GM19463 (cell line): Measurements from ENCODE around the gene SNX21.
"Not testable (repeated sequence)": the region's sequence is repeated elsewhere in the genome, so short reads cannot be mapped to it uniquely, and the experiment has no call there.

Source experiments
- ATAC-seq: cut with Tn5 transposase; IDR thresholded peaks from one replicate; pipeline ENCODE4 v1.9.1; 2021; ENCODE audit warnings: mild to moderate bottlenecking, moderate library complexity; ENCODE audit not compliant: unreplicated experiment

The SNX21 gene

DNA sequence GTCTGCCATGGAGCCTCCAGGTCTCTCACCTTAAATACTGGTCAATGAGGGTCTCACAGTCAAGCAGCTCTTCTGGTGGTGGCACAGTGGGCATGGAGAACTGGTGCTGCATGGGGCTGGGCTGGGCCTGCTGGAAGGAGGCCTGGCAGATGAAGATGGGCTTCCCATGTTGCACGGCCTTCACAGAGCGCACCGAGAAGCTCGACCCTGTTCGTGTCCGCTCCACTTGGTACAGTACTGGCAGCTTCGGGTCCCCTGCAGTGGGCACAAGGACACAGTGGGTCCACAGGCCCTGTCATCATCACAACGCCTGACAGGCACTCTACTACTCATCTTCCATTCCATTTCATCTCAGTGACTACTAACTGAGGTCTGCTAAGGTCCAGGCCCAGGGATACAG is 14.8 kb downstream of the SNX21 start:
- no peak for ATAC-seq

DNA sequence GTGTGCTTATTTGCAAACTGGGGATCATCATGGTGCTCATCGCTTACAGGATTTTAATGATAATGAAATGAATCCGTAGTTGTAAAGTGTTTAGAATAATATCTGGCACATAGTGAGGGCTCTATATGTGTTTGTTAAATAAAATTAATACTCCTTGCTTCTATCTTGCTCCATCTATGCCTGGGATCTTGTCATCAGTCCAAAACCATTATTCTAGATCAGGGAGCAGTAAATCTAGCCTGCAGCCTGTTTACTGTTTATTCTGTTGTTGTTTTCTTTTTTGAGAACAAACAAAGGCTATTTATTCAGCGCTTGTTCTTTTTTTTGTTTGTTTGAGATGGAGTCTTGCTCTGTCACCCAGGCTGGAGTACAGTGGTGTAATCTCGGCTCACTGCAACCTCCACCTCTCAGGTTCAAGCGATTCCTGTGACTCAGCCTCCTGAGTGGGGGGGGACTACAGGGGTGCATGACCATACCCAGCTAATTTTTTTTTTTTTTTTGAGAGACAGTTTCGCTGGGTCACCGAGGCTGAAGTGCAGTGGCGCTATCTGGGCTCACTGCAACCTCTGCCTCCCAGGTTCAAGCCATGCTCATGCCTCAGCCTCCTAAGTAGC is 15.5 kb downstream of the SNX21 start:
- no peak for ATAC-seq

DNA sequence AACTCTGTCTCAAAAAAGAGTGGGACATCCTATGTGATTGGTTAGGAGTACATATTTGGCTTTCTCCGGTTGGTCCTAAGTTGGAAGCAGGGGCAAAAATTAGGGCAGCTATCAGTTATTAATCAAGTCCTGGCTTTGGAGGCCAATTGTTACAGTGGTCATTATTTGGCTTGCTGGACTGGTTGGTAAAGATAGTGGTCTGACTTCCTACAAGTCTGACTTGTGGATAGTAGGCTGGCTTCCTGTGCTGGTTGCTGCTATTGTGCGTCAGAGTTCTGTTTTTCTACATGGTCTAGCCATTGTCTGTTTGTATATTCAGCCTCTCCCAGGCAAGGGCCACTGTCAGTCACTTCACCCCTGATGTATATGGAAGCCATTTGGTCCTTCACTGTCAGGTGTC is 16.6 kb downstream of the SNX21 start:
- ATAC-seq: no peak

DNA sequence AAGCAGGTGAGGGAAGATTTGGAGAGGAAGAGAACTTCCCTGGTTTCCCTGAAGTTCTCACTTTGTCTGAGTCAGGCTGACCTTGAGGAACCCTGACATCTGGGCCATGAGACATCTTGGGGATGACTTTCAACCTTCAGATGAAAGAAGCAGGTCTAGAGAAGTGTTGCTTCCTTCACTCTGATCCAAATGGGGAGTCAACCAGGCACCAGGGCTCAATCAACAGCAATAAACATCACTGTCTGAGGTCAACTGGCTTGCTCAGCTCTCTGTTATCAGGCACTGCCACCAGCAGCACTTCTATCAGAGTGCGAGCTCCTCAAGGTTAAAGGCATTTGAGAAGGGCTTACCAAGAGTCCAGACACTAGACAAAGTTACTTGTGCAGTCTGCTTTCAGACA is 17.3 kb downstream of the SNX21 start:
- no peak for ATAC-seq

DNA sequence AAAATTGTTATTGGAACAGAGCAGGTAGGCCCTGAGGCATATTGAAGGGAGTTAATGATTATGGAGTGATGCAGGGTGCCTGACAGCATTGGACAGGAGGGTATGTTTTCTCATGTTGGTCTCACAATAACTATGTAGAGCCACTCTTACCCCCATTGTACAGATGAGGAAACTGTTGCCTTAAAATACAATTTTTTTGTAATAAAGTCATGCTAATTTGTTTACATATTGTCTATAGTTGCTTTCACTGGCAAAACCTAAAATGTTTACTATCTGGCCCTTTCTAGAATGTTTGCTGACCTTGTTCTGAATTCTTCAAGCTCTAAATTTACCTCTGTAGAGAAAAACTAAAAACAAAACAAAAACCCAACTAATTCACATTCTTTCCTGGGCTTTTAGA is 17.9 kb downstream of the SNX21 start:
- ATAC-seq: no peak

DNA sequence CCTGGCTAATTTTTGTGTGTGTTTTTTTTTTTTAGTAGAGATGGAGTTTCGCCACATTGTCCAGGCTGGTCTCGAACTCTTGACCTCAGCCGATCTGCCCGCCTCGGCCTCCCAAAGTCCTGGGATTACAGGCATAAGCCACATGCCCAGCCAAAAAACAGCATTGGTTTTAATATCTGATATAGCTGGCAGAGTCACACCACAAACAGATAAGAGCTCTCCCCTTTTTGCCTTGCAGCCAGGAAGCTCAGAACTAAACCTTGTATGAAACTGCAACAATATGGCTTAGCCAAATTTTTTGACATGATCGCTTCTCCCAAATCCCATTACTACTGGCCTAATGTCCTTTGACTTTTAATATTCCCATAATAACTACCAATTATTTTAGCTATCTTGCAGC is 18.7 kb downstream of the SNX21 start:
- no peak for ATAC-seq

DNA sequence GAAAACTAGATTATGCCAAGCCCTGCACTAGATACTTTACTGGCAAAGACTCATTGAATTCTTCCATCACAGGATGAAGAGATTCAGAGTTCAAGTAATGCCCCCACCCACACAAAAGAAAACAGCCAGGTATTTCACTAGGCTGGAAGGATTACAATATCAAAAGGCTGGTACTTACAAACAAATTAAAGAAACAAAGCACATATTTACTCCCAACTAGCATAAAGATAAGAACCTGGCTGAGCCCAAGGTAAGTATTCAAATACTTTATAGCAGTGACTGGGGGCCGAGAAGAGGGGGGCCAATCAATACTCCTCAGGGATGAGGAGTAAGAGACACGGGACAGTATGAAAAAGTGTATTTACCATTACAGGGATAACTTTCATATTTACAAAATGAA is 19.9 kb downstream of the SNX21 start:
- no peak for ATAC-seq

DNA sequence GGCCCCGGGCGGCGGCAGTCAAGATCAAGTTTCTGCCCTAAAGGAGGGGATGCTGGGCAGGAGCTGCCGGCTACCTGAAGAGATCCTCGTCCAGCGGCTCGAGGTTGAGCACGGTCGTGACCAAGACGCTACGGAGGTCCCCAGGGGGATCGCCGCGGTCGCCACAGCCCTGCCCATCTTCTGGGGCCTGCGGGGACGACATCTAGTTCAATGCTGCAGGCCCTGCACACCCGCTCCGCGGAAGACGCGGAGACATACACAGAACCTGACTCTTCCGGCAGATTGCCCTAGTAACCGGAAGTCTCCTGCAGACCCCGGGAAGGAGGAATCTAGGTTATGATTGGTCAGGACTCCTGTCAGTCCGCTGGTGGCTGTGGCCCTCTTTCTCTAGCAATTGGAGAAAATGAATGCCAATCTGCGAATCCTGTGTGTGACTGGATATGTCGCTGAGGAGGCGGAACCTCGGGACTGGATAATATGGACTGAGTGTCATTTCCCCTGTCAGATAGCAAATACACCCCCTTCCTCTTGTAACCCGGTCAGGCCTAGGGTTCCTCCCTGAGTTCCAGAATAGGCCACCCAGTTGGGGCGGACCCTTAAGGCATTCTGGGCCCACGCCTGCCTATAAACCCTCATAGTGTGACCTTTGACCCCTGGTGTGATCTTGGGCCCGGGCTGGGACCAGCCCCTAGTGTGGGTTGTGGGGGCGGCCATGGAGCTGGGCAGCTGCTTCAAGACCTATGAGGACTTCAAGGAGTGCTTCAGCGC is 23.7 kb downstream of the SNX21 start, which contains the start of the genes ACOT8 and ZSWIM3:
TSS of gene ACOT8 (minus strand) at position 279 of the 768 bp plus-strand sequence. CDS start at position 202, 77 bp downstream.
TSS of gene ZSWIM3 (plus strand) at position 501 of the 768 bp plus-strand sequence. CDS start at position 713, 212 bp downstream.
- peak; percentile 93 for ATAC-seq

DNA sequence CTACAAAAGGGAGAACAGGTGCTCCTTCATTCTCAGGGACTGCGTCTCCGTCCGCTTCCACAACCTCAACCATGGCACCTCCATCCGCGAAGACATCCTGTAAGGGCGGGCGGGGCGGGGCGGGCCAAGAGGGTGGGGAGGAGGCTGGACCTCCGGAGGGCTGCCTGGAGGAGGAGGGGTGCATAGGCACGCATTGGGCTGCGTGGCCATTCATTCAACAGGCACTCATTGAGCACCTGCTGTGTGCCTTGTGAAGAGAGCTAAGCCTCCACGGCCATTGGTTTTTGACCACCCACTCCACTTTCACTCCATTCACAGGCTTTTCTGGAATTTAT is 24.2 kb downstream of the SNX21 start:
- ATAC-seq: peak; percentile 27

DNA sequence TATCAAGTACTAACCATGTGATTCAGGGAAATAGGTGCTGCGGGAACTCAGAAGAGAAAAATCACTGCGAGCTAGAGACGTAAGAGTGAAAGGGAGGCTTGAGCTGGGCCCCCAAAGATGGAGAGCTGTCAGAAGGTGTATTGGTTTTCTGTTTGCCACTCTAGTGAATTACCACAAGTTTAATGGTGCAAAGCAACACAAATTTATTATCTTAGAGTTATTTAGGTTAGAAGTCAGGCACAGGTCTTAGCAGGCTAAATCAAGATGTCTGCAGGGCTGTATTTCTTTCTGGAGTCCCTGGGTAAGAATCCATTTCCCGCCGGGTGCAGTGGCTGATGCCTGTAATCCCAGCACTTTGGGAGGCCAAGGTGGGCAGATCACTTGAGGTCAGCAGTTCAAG is 26.3 kb downstream of the SNX21 start:
- ATAC-seq: no peak

DNA sequence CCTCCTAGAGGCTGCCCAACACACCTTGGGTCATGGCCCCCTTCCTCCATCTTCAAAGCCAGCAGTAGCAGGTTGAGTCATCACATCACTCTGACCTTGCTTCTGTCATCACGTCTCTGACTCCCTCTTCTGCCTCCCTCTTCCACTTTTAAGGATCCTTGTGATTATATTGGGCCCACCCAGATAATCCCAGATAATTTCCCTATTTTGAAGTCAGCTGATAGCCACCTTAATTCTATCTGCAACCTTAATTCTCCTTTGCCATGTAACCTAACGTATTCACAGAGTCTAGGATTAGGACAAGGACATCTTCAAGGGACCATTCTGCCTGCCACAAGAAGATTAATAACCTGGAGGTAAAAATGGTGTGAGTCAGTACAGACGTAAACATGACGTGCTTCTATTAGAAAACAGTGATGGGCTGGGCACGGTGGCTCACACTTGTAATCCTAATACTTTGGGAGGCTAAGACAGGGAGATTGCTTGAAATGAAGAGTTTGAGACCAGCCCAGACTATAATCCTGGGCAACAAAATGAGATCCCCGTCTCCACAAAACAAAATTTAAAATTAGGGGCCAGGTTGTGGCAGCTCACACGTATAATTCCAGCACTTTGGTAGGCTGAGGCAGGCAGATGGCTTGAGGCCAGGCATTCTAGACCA is 27.1 kb downstream of the SNX21 start:
- no peak for ATAC-seq

DNA sequence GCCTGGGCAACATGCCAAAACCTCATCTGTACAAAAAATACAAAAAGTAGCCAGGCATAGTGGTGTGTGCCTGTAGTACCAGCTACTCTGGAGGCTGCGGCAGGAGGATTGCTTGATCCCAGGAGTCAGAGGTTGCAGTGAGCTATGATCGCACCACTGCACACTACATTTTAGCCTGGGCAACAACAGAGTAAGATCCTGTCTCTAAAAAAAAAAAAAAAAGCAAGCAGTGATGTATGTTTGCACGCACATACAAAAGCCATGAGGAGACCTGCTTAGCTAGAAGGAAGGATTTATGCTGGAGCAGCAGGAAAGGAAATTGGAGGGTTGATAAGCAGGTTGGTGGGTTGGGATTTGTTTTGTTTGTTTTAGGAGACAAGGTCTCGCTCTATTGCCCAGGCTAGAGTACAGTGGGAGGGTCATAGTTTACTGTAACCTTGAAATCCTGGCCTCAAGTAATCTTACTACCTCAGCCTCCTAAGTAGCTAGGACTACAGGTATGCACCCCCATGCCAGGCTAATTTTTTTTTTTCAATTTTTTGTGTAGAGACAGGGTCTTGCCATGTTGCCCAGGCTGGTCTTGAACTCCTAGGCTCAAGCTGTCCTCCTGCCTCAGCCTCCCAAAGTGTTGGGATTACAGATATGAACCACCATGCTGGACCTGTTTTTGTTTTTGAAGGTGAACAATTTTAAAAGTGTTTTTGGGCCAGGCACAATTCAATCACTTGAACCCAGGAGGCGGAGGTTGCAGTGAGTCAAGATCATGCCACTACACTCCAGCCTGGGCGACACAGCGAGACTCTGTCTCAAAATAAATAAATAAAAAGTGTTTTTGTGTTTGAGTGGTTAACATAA is 27.8 kb downstream of the SNX21 start:
- ATAC-seq: no peak

DNA sequence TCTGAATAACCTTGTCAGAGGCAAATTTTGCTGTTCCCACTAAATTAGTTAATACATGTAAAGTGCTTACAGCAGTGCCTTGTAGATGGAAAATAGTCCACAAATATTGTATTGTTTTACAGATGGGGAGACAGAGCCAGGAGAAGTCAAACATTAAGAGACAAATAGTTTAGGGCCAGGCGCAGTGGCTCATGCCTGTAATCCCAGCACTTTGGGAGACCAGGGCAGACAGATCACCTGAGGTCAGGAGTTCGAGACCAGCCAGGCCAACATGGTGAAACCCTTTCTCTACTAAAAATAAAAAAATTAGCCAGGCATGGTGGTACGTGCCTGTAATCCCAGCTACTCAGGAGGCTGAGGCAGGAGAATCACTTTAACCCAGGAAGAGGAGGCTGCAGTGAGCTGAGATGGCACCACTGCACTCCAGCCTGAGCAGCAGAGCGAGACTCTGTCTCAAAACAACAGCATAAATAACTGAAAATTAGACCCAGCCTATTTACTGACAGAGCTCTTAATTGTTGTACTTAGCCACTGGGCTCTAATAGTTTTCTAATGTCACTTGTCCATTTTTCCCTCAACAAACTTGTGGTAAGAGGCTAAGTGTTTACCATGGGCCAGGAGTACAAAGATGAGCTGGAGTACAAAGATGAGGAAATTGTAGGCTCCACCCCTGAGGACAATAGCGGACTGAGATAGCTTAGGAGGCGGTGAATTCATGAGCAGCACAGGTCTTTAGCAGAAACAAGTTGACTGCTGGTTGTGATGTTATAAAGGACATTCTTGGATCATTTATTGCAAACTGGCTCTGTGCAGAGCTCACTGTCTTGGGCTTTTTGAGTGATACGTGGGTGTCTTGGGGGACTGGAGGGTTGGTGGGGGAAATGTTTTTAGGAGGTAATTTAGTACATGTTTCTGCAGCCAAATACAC is 30.2 kb downstream of the SNX21 start:
- no peak for ATAC-seq

DNA sequence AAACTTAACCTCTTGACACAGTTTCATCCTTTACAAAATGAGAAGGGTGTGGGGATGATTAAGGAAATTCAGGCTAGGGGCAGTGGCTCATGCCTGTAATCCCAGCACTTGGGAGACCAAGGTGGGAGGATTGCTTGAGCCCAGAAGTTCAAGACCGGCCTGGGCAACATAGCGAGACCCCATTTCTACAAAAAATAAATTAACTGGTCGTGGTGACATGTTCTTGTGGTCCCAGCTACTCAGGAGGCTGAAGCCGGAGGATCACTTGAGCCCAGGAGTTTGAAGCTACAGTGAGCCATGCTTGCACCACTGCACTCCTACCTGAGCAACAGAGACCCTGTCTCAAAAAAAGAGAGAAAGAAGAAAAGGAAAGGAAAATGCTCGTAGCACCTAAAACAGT is 32.9 kb downstream of the SNX21 start:
- no peak for ATAC-seq

DNA sequence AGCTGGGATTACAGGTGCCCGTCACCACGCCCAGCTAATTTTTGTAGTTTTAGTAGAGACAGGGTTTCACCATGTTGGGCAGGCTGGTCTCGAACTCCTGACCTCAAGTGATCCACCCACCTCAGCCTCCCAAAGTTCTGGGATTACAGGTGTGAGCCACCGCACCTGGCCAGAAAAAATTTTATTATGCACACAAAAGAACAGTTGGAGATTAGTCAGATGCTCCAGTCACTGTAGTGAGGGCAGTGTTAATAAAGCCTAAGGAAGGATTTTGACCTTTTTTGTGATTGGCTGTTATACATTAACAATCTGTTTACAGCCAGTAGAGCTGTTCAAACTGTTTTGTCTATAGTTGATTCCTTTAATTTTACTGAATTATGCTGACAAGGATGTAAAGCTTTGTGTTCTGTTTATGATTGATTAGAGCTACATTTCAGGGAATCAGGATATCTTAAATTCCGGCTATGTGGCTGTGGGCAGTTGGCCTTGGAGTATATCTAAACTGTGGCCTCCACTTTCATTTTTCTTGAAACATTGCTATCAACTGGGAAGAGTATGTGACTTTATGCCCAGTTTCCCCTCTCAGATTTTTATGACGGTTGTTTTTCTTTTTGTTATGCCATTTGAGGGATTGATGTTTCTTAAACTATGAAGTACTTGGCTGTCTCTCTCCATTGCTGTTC is 33.7 kb downstream of the SNX21 start:
- ATAC-seq: no peak

DNA sequence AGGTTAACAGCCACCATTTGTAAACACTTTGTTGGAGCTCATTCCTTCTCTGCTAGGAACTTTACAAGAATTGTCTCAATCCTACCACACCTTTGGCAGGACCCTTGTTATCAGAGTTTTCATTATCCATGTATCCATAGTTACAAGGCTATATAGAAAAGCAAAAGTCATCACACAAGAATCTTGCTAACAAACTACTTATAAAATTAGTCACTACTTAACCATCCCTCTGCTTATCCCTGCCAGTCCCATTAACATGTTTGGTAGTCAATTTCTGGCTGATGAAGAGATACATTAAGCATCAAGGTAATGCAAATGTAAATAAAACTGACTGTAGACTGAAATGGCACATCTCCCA is 34.2 kb downstream of the SNX21 start:
- ATAC-seq: no peak

DNA sequence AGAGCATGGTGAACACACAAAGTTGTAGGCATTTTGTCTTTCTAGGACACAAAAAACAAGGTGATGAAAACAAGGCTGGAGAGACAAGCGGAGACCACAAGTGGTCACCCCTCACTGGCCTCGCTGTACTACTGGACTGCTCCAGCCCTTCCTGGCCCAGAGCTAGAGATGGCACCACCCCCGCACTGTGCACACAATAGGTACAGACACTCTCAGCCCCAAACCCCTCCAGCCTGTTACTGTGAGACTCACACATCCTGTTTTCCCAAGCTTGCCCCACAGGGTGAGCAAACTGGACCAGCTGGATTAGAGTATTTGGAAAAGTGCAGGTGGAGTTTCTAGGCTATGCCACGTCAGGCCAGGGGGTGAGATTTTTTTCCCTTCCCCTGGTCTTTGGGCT is 39.0 kb downstream of the SNX21 start:
- ATAC-seq: no peak

DNA sequence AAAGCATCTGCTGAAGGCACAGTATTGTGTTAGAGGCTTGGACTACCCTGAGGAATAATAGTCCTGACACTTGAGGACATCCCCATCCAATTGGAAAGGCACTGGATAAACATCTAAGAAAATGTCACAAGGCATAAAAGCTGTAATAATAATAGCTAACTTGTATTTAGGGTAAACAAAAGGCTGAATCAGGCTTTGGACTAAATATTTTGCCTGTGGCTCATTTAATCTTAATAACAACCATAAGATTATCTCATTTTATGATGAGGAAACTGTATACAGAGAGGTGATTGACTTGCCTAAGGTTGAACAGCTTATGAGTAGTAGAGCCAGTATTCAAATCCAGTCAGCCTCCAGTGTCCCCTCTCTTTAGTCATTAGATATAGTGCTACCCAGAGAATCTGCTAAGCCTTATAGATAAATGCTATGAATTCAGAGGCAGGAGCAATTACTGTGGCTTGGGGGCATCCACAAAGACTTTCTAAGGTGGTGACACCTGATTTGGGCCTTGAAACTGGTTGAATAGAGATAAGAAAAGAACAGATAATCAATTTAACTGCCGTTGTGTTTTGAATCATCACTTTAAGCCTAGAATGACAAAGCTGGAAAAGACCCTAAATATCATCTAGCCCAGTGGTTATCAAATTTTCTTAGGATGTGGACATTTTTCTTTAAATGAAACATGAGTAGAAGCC is 40.0 kb downstream of the SNX21 start:
- no peak for ATAC-seq

DNA sequence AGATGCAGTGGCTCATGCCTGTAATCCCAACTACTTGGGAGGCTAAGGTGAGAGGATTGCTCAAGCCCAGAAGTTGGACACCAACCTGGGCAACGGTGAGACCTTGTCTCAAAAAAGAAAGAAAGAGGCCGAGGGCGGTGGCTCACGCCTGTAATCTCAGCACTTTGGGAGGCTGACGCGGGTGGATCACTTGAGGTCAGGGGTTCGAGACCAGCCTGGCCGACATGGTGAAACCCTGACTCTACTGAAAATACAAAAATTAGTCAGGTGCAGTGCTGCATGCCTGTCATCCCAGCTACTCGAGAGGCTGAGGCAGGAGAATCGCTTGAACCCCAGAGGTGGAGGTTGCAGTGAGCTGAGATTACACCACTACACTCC is 40.5 kb downstream of the SNX21 start:
- not testable (repeated sequence) for ATAC-seq
